ENCODE measurements around the gene YWHAG. TPM values are rescaled to one million over a fixed set of nuclear protein-coding genes. Genes with fewer than 3 reads are reported as not detected.

Gene YWHAG
- total and polyA plus RNA-seq, 9 of the 15 experiments (the other 6 are each of a cell fraction or from before 2014, with no cell fraction given) = 30.4 to 246 (median 94.5) TPM

- TF ChIP-seq HMG20B (CRISPR knock-in tag; IDR thresholded peaks at IDR 0.05) = no peak
- TF ChIP-seq SMAD3 (CRISPR knock-in tag; conservative IDR thresholded peaks at IDR 0.05) = no peak
- TF ChIP-seq TGIF2 (CRISPR knock-in tag; IDR thresholded peaks at IDR 0.05) = no peak
- TF ChIP-seq RBM25 (IDR thresholded peaks at IDR 0.05; ENCODE audit: low read depth, low read length, severe bottlenecking) = no peak
- TF ChIP-seq, protein P1, sequence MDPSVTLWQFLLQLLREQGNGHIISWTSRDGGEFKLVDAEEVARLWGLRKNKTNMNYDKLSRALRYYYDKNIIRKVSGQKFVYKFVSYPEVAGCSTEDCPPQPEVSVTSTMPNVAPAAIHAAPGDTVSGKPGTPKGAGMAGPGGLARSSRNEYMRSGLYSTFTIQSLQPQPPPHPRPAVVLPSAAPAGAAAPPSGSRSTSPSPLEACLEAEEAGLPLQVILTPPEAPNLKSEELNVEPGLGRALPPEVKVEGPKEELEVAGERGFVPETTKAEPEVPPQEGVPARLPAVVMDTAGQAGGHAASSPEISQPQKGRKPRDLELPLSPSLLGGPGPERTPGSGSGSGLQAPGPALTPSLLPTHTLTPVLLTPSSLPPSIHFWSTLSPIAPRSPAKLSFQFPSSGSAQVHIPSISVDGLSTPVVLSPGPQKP (CRISPR knock-in tag; IDR thresholded peaks at IDR 0.05) = no peak
- TF ChIP-seq CBFB (CRISPR knock-in tag; IDR thresholded peaks at IDR 0.05) = no peak
- no peak for TF ChIP-seq ZNF384 (IDR thresholded peaks at IDR 0.05; ENCODE audit: low read depth, low read length)
- no peak for TF ChIP-seq IRF9 (tag; IDR thresholded peaks at IDR 0.05)
- TF ChIP-seq COPS2 (conservative IDR thresholded peaks at IDR 0.05) = no peak
- no peak for TF ChIP-seq E2F1 (CRISPR knock-in tag; IDR thresholded peaks at IDR 0.05)
- TF ChIP-seq NRF1 (conservative IDR thresholded peaks at IDR 0.05 in 1 of 2, IDR thresholded peaks at IDR 0.05 in 1 of 2) = peak in 1 of 2 experiments; percentile 32; a peak in 2 of 4 replicates
- no peak for TF ChIP-seq ZNF318 (IDR thresholded peaks at IDR 0.05; ENCODE audit: borderline replicate concordance in 1 of 2, low read depth in 1 of 2)
Measured at GRCh38 chr7:76282344-76283253, 76.2 kb downstream of the YWHAG start (continued).
